Fibroblast of pulmonary artery (primary cell): Measurements from ENCODE around the gene HBG1.

Experiments
- DNase-seq: peaks from one replicate; pipeline ENCODE4 v3.0.0-alpha.2; 2010; ENCODE audit warnings: low read depth
- H3K4me3 ChIP-seq: replicated peaks from 2 replicates; pipeline ENCODE4 v1.5.1; 2011; ENCODE audit warnings: low read depth, mild to moderate bottlenecking, control low read depth, low read length, moderate library complexity
- TF ChIP-seq, protein P1 (sequence below): IDR thresholded peaks from 2 replicates; pipeline ENCODE4 v1.5.1; 2011; ENCODE audit warnings: mild to moderate bottlenecking, control low read depth, low read length, inconsistent platforms; ENCODE audit errors: missing control alignments

The HBG1 gene

DNA sequence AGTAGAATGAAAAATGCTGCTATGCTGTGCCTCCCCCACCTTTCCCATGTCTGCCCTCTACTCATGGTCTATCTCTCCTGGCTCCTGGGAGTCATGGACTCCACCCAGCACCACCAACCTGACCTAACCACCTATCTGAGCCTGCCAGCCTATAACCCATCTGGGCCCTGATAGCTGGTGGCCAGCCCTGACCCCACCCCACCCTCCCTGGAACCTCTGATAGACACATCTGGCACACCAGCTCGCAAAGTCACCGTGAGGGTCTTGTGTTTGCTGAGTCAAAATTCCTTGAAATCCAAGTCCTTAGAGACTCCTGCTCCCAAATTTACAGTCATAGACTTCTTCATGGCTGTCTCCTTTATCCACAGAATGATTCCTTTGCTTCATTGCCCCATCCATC lies 35.0 kb upstream of the HBG1 start:
- no peak for DNase-seq
- TF ChIP-seq, protein P1, sequence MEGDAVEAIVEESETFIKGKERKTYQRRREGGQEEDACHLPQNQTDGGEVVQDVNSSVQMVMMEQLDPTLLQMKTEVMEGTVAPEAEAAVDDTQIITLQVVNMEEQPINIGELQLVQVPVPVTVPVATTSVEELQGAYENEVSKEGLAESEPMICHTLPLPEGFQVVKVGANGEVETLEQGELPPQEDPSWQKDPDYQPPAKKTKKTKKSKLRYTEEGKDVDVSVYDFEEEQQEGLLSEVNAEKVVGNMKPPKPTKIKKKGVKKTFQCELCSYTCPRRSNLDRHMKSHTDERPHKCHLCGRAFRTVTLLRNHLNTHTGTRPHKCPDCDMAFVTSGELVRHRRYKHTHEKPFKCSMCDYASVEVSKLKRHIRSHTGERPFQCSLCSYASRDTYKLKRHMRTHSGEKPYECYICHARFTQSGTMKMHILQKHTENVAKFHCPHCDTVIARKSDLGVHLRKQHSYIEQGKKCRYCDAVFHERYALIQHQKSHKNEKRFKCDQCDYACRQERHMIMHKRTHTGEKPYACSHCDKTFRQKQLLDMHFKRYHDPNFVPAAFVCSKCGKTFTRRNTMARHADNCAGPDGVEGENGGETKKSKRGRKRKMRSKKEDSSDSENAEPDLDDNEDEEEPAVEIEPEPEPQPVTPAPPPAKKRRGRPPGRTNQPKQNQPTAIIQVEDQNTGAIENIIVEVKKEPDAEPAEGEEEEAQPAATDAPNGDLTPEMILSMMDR = no peak
- no peak overlapping the region for H3K4me3 ChIP-seq

DNA sequence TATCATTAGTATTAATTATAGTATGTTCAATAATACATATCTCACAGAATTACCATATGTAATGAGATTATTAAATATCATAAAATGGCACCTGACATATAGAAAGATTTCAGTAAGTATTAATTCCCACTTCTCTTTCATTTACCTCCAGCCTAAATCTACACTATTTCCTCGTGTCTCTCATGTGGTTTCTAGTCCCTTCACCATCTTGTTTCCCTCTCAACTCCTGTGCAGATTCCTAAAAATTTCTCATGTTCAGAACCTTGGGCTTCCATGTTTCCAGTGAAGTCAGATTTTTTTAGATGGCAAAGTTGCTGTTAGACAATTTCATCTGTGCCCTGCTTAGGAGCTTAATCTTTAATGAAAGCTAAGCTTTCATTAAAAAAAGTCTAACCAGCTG lies 34.2 kb upstream of the HBG1 start:
- TF ChIP-seq, protein P1 = no peak
- H3K4me3 ChIP-seq = no peak overlapping the region
- DNase-seq = no peak

DNA sequence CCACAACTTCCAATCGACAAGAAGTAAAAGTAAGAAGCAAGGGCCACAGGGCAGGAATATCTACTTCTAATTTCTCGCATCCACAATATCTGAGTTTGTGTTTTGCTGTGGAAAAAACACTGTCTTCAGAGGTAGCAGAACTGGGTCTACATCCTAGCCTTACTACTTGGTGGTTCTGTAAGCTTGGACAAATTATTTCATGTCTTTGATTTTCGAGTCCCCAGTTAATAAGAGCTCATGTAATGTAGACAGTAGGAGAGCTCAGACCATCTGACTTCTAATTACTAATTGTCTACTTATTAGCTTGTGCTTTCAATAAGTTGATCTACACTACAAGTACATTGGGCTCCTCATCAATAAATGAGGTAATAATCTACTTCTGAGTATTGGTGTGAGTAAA lies 33.4 kb upstream of the HBG1 start:
- TF ChIP-seq, protein P1 = no peak
- no peak overlapping the region for H3K4me3 ChIP-seq
- no peak for DNase-seq

DNA sequence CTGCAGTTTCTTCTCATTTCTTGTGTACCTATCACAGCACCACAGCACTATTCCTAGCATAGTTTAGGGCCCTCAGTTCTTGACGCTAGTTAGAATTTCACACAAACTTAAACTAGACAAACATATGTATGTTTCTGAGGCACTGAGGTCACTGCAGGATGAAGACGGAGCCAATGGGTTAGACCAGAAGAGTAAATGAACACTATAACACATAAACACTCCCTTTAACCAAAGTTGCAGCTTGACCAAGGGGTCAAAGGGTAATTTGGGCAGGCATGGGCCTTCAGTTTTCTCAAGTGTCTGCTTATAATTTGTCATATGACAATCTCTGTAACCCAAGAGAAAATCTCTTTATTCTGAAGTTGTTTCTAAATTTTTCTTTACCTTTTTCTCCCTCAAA lies 33.0 kb upstream of the HBG1 start:
- TF ChIP-seq, protein P1 = no peak
- no peak overlapping the region for H3K4me3 ChIP-seq
- DNase-seq = no peak

DNA sequence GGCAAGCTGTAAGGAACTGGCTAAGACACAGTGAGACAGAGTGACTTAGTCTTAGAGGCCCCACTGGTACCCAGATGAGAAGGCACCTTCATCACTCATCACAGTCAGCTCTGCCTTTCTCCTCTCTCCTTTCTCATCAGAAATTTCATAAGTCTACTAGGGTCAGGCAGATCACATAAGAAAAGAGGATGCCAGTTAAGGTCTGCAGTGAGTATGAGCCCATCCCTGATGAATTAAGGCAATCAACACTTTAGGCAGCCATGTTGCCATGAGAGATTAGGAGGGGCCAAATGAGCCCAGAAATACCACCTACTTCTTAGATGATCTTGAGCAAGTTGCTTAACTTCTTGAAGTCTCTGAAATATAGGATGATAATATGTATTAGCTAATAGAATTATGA lies 31.9 kb upstream of the HBG1 start:
- no peak for DNase-seq
- no peak overlapping the region for H3K4me3 ChIP-seq
- TF ChIP-seq, protein P1 = no peak

DNA sequence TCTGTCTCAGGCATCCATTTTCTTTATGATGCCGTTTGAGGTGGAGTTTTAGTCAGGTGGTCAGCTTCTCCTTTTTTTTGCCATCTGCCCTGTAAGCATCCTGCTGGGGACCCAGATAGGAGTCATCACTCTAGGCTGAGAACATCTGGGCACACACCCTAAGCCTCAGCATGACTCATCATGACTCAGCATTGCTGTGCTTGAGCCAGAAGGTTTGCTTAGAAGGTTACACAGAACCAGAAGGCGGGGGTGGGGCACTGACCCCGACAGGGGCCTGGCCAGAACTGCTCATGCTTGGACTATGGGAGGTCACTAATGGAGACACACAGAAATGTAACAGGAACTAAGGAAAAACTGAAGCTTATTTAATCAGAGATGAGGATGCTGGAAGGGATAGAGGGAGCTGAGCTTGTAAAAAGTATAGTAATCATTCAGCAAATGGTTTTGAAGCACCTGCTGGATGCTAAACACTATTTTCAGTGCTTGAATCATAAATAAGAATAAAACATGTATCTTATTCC lies 31.0 kb upstream of the HBG1 start:
- DNase-seq = peak; percentile 98
- H3K4me3 ChIP-seq = no peak overlapping the region
- TF ChIP-seq, protein P1 = no peak

DNA sequence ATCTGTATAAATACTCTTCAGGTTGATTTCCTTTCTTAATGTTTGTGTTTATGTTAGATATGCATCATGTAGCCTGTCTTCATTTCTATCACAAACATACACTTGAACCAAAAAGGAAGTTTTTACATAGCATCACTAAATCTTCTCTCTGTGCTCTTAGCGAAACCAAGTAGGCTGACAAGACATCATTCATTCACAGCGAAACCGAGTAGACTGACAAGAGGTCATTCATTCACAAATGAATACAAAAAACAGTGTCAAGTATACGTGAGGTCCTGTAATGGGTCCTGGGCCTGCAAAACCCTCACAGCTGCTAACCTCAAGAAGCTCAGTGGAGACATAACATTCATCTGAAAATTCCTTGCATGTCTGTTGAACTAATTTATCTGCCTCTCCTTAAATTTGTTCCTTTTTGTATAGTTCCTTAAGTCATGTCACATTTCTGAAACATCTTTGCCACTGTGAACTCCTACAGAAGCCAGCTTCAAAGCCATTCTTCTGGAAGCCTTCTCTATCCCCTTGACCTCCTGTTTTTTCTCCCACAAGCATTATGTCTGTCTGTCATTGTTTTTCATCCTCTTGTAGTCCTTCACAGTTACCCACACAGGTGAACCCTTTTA lies 29.9 kb upstream of the HBG1 start:
- DNase-seq = no peak
- TF ChIP-seq, protein P1 = no peak
- no peak overlapping the region for H3K4me3 ChIP-seq
